GM03348 (cell line): ENCODE results near the gene MAP3K5.

Source experiments
- DNase-seq: peaks from one replicate; pipeline ENCODE4 v3.0.0; 2012; ENCODE audit warnings: low spot score

Gene MAP3K5

DNA sequence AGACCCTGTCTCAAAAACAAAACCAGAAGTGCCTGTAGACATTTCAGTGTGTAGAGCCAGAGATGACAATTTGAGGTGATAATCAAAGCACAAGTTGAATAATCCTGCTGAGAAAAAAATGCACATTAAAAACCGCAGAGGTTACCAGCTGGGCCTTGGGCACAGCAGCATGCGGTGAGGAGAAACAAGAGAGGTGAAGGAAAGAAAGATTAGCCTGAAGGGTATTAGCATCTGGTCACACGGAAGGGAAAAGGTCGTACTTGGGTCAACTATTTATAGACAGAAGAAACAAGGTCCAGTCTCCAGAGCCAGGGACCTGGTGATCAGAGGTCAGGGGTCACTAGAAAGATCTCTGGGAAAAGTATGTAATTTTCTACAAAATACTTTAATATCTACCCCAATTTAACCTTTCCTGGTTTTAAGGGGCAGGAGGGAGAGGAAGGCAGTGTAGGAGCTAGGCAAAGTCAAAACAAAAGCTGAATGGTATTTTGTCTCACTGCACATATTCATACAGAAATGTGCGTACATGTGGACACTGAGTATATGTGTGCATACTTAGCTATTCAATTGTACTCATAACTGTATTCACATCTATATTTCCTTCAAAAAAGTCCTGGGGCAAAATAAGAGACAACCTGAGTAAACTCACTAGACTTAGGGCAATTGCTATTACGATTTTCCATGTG lies 252.2 kb downstream of the MAP3K5 start:
- DNase-seq, result no peak

DNA sequence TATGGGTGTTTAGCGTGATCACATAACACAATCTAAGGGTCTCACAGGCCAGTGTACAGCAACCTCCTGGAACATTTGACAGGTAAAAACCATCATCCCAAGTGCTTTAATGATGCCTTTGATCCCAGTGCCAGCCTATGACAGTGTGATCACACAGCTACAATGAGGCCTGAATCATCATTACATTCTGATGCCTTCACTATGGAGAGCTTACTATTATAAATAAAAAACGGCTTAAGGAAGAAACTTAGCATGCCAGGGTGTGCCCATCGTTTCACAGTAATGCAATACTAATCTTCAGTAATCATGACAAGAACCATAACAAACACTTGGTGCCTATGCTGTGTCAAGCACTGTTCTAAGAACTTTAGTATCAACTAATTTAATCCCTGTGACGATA lies 253.4 kb downstream of the MAP3K5 start:
- DNase-seq, result no peak

DNA sequence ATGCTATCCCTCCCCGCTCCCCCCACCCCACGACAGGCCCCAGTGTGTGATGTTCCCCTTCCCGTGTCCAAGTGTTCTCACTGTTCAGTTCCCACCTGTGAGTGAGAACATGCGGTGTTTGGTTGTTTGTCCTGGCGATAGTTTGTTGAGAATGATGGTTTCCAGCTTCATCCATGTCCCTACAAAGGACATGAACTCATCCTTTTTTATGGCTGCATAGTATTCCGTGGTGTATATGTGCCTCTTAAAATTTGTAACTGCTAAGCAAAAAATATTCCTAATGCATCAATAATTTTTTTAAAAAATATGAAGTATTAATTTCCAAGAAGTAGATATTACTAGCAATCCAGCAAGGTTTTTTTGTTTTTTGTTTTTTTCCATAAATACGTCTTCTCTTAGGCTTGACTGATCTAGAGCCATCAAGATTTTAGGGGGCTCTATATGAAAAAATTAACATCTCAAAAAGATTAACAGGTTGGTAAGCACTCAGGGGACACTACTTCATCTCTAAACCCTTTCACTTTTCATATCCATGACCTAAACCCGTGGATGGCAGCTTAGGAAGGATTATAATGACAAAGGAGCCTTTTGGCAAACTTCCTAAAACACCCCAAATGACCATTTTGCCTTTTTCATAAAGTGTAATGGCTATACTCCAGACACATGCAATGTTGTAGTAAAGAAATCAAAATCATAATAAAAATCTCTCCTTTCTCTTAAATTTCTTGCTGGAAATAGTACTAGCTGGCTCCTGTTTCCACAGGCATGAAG lies 256.2 kb downstream of the MAP3K5 start:
- no peak for DNase-seq

DNA sequence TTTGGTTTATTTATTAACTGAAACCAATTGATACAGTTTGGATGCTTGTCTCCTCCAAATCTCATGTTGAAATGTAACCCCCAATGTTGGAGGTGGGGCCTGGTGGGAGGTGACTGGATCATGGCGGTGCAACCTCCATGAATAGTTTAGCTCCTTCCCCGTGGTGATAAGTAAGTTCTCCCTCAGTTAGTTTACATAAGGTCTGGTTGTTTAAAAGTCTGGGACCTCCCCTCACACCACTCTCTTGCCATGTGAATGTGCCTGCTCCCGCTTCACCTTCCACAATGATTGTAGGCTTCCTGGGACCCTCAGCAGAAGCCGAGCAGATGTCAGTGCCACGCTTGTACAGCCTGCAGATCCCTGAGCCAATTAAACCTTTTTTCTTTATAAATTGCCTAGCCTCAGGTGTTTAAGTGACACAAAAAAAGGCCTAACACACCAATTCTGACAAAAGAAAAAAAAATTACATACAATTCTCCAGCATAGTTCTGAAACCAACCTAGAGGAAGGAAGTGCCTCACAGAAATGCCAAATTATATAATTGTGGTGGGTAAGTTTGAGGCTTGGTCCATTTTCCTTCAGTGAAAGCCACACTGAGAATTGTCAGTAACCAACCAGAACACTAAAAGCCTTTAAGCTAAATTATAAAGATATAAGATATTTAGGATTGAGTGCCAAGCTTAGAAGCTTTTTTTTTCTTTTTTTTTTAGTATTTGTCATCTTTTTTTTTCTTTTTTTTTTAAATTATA lies 257.1 kb downstream of the MAP3K5 start:
- DNase-seq, result no peak

DNA sequence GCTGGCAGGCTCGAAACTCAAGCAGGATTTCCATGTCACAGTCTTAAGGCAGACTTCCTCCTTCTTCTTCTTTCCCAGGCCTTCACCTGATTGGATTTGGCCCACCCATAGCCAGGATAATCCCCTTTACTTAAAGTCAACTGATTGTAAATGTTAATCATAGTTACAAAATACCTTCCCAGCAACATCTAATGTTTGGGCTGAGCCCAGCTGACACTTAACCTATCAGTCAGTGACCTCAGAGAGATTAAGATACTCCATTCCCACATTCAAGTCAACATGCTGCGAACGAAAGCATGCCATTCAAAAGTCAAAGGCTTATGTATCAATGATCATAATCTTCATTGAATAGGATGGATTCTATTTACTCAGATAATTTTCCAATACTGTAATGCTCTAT lies 258.0 kb downstream of the MAP3K5 start:
- no peak for DNase-seq

DNA sequence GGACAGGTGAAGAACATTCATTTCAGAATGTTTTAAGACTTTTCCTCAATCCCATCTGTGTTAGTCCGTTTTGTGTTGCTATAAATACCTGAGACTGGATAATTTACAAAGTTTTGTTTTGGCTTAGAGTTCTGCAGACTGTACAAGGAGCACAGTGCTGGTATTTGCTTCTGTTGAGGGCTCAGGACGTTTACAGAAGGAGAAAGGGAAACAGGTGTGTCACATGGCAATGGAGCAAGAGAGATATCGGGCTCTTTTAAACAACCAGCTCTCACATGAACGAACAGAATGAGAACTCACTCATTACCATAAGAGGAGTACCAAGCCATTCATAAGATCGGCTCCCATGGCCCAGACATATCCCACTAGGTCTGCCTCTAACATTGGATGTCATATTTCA lies 258.8 kb downstream of the MAP3K5 start:
- DNase-seq, result no peak

DNA sequence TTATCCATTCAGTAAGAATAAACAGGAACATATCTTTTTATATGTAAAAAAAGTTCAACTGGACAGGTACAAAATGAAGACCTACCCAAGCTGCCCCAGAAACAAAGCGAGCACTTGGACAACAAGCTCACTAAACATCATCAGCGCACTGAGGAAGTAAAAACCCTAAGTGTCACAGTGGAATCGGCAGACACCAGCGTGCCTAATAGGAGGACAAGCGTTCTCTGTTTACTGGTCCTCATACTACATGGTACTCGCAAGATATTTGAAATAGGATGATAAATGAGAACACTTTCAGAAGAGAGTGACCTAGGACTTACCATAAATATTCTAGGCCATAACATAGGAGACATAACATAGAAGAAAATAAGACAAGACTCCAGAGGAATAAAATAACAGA lies 260.2 kb downstream of the MAP3K5 start:
- DNase-seq, result no peak

DNA sequence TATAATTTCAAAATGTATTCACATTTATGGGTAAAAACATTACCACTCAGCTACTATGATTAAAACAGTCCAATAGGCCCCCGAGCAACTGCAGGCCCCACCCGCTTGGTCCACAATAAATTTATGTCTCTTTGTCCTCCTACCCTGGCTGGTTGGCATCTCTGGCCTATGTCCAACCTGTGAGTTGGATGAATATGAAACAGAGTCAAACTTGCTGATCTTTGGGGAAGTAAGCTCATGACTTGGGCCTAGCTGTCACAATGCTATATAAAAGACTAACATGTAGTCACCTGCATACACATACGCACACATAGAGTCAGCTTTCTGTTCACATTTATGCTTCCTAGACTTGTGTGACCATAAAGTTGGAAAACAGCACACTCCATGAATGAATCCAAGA lies 262.6 kb downstream of the MAP3K5 start:
- no peak for DNase-seq

DNA sequence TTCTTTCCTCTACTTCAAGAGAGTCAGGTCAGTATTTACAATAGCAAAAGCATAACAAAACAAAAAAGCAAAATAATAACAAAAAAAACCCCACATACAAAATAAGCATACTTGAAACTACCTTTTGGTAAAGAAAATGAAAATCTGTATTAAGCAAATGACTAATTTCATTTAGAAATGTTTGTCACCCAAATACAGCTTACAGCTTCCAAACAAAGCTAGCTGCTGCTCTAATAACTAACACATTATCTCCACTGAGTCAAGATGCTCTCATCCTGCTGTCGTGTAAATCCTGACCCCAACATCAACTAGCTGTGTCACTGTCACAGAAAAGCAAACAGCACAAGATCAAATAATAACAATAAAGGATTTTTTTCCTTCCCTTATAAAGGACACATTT lies 263.8 kb downstream of the MAP3K5 start:
- DNase-seq, result no peak

DNA sequence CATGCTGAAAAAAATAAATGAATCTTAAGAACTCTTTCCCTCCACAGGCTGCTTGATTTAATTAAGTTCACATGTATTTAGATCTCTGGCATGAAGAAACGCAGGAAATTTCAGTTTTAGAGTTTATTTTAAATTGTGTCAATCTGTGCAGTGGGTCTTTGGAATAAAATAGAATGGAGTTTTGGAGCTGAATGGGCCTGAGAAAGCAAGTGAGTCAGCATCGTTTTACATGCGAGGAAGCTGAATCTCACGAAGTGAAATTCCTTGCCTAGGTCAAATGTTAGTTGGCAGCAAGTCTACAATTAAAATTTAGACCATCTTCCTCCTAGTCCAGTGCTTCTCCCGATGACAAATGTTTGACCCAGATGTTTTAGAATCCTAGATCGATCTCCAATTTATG lies 264.4 kb downstream of the MAP3K5 start:
- DNase-seq, result peak; percentile 22

DNA sequence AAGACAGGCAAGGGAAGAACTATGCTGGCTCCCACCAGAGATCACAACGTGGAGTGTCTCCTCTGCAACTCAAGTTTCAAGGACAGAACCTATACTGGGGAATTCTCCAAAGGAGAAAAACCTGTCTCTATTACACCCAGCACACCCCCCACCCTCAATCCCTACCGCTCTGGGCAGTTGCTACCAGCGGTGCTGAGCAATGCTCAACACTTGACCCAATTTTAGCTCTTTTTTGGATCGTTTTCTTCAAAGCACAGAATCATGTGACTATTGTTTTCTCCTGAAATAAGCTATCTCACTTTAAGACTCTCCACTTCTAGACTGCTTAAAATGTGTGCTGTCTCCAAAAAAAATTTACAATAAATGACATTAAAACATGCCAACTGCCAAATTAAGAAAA lies 265.3 kb downstream of the MAP3K5 start:
- no peak for DNase-seq

DNA sequence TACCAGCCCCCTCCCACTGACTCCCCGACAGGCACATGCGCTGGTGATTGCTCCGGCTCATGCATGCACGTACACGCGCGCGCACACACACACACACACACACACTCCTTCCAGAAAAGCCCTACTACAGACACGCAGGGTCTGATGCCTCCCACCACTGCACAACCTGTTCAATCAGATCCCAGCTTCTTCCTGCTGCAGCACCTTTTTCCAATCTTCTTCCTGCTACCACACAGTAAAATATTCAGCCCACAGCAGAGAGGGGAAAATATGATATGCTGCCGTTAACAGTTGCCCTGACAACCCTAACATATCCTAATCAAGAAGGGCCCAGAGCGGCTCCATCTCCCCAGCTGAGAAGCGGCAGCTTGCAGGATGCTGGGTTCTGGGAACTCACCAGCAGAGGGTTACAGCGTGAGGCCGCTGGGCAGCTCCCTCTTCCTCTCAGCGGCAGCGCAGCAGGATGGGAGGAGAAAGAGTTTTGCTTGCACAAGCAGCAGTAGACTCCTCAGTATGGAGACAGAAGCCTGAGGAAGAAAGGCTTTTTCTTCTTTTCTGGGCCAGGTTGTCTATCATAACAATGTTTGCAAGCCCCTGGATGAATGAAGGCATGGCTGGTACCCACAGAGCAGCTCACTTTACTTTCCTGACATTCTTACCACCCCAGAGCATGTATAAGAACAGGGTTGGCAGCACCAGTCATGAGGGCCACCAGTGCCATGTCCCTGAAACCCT lies 265.9 kb downstream of the MAP3K5 start:
- DNase-seq, result peak; percentile 83

DNA sequence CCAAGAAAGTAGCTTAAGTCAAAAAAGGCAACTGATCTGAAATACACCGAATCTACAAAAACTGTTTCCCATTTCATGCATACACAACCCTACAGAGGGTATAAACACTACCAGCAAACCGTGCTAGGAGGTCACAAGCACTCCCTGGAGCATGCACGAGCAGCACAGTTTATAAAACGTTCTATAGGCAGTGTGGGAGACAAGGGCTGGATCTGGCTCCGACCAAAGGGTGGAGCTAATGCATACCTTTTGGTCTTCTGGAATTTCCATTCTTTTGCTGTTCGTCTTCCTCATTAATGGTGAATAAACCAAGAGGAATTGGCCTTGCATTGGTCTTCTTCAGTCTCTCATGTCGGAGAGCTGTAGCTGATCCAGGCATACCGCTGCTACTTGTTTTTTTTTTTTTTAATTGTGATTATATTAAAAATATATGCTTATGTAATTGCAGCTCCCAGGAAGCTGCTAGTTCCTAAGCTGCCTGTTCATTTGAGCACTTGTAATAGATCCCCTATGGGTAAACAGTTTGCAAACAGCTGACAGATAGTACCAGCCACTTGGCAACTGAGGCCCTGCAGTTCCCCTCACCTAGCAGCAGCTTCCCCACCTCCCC lies 266.6 kb downstream of the MAP3K5 start:
- no peak for DNase-seq

DNA sequence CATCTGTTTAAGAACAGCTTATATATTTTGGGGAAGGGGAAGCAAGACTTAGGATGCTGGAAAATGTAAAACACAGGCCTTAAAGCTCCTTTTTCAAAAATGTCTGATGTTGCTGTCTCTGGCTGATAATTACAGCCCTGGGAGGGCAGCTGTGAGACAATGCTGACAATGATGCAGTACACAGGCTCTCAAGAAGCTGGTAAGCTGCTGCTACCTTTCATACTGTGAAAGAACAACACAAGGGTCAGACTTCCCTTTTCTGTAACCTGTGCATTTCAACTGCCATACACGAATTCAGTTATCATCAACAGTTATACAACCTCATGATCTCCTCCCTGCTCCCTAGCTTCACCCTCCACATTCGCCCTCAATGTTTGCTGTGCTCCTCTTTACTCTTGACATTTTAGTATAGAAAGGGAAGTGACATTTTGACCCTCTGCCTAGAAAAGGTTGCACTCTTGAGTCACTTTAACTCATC lies 267.3 kb downstream of the MAP3K5 start:
- DNase-seq, result no peak

DNA sequence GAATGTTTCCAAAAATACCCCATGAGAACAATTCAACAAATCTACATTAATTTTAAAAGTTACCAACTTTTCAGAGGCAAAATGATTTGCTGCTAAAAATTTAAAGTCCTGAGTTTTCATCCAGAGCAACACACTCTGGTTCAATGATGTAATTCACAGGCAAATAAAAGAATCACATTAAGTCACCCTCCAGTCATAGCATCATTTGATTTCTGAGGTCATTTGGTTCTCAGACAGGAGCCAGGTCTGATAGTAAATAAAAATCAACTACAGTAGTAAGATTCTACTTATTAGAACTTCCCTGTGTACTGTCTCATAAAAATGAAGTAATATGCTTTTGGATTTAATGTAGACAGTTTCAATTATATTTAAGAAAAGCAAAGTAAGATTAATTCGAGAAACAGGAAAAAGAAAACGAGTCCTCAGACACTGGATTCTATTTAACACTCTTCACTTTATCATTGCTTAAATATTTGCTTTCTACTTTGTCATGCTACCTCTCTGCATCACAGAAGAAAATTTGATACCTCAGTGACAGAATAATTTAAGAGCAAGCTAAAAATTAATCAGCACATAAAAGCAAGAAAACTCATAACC lies 267.8 kb downstream of the MAP3K5 start:
- no peak for DNase-seq

DNA sequence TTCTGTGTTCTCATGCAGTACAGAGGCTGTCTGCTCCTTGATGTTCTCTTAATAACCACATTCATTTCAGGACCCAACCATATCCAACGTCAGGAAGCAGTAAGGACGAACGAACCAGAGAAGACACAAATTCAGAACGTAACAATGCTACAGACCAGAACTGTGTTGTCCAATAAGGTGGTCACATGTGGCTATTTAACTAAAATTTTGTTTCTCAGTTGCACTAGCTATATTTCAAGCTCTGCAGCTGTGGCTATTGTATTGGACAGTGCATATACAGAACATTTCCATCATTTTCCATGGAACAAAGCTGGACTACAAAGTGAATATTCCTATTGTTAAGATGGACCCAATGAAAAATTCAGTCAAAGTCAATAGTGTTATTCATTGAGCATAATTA lies 269.1 kb downstream of the MAP3K5 start:
- no peak for DNase-seq

DNA sequence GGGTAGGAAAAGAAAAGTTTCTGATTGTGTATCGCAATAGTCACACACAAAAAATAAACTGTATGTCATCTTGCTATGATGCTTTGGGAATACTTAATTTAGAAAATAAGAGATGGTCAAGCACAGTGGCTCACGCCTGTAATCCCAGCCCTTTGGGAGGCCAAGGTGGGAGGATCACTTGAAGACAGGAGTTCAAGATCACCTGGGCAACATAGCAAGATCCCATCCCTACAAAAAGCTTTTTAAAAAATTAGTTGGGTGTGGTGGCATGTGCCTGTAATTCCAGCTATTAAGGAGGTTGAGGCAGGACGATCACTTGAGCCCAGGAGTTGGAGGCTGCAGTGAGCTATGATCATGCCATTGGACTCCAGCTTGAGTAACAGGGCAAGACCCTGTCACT lies 269.6 kb downstream of the MAP3K5 start:
- no peak for DNase-seq

DNA sequence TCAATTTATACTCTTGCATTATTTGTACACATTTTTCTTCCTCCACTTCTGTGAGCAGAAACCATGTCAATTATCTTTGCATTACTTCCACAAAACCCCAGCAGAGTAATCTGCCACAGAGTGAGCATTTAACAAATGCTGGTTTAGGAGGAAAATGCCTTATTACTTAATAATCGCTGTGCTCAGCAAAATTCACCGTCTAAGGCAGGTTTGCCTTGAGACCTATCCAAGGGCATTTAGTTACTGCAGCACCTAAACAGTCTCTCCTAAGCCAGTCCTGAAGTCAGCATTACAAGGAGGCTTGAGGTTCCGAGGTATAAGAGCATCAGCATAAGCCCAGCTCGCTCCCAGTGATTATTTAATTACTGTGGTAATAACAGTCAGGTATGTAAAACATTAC lies 270.4 kb downstream of the MAP3K5 start:
- no peak for DNase-seq

DNA sequence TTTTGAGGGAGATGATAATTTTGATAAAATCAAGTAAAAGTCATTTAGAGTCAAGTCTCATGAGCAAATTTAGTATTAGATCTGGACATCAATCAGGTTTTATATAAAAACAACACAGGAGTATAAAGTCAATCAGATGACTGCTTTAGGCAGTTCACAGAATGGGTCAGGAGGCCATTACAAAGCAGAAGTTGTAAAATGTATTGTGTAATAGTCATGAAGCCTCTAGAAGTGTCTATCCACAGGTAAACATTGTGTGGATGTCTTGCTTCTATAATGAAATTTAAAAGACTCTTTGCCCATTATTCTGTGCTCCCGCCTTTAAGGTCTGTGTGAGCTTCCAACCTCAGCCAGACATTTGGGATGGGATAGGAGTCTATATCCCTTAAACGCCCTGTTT lies 270.9 kb downstream of the MAP3K5 start:
- no peak for DNase-seq

DNA sequence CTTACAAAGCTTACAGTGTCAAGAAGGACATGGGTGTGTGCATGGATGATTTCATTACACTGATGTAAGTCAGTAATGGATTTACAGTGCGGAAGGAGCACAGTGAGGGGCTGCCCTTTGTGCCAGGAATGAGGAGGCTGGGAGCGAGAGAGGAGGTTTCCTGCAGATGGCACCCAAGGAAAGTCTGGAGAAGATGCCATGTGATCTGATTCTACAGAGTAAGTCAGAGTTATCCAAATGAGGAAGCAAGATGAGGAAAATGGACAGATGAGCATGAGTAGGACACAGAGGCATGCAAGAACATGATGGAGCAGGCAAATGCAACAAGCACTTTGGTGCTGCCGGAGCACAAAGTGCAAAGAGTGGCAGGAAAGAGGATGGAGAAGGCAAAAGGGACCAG lies 271.8 kb downstream of the MAP3K5 start:
- no peak for DNase-seq

DNA sequence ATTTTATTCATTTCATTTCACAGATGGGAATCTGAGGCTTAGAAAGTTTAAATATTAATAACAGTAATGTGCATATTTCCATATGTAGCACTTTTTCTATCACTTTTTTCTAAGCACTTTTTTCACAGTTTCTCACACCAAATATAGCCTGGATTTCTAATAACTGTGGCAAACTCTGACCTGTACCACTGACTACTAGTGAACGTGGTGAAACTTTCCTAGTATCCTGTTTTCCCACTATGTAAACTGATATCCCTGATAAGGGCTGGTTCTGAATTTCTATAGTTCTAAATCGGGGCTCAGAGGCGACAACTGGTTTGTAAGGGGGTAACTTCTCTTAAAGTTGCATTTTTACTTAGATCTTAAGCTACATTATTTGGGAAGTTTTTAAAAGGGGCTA lies 274.7 kb downstream of the MAP3K5 start:
- no peak for DNase-seq

DNA sequence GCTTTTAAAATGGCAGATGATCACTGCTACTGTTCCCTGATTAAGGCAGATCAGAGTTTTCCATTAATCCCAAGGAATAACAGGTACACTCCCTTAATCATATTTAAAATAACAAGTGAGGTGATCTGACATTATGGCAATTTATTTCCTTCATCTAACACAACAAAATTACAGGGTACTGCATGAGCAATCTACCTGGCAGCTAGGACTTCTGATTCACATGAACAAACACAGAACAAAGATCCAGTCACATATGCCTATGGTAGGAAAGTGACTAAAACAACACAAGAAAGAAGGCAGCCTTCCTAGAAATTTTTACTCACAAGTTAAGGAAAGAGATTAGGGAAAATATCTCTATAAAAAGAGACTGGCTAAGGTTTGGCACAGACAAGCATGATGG lies 275.3 kb downstream of the MAP3K5 start:
- DNase-seq, result no peak
